Measurements from ENCODE around the gene ATAD2B.
"Not testable (repeated sequence)": the region's sequence is repeated elsewhere in the genome, so short reads cannot be mapped to it uniquely, and the experiment has no call there.

Gene ATAD2B

DNA sequence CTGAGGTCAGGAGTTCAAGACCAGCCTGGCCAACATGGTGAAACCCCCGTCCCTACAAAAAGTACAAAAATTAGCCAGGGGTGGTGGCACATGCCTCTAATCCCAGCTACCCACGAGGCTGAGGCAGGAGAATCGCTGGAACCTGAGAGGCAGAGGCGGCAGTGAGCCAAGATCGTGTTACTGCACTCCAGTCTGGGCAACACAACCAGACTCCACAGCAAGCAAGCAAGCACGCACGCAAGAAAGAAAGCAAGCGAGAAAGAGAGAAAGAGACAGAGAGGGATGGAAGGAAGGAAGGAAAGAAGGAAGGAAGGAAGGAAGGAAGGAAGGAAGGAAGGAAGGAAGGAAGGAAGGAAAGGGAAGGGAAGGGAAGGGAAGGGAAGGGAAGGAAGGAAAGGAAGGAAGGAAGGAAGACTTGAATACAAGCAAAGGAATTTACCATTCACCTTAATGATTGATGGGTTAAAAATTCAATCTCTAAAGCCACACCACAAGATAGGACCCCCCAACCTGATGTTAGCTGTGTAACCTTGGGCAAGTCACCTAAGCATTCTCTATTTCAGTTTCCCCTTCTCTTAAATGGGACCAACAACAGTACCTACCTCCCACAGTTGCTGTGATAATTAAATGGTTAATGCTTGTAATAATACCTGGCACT is 181.7 kb downstream of the ATAD2B start:
- TF ChIP-seq ZNF274 (IDR thresholded peaks at IDR 0.05; ENCODE audit: low read depth, low read length): no peak
- H3K4me3 ChIP-seq (ENCODE audit: low read length): no peak overlapping the region

- H3K4me3 ChIP-seq (ENCODE audit: low read length): not testable (repeated sequence)
Measured at GRCh38 chr2:23736783-23737182, 190.1 kb downstream of the ATAD2B start.

DNA sequence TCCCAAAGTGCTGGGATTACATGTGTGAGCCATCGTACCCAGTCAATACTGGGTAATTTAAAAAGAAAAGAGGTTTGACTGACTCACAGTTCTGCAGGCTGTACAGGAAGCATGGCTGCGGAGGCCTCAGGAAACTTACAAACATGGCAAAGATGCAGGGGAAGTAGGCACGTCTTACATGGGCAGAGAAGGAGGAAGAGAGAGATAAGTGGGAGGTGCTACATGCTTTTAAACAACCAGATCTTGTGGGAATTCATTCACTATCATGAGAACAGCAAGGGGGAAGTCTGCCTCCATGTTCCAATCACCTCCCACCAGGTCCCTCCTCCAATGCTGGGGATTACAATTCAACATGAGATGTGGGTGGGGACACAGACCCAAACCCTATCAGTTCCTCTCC is 192.5 kb downstream of the ATAD2B start:
- H3K4me3 ChIP-seq (ENCODE audit: low read length): no peak overlapping the region
- TF ChIP-seq ZNF274 (IDR thresholded peaks at IDR 0.05; ENCODE audit: low read depth, low read length): no peak

- not testable (repeated sequence) for H3K4me3 ChIP-seq (ENCODE audit: low read length)
Measured at GRCh38 chr2:23723029-23723428, 203.9 kb downstream of the ATAD2B start.

GRCh38 chr2:23722255-23722654 is 204.7 kb downstream of the ATAD2B start:
- H3K4me3 ChIP-seq (ENCODE audit: low read length): no peak overlapping the region
- TF ChIP-seq ZNF274 (IDR thresholded peaks at IDR 0.05; ENCODE audit: low read depth, low read length): no peak

GRCh38 chr2:23721454-23721826 is 205.5 kb downstream of the ATAD2B start:
- TF ChIP-seq ZNF274 (IDR thresholded peaks at IDR 0.05; ENCODE audit: low read depth, low read length): no peak

DNA sequence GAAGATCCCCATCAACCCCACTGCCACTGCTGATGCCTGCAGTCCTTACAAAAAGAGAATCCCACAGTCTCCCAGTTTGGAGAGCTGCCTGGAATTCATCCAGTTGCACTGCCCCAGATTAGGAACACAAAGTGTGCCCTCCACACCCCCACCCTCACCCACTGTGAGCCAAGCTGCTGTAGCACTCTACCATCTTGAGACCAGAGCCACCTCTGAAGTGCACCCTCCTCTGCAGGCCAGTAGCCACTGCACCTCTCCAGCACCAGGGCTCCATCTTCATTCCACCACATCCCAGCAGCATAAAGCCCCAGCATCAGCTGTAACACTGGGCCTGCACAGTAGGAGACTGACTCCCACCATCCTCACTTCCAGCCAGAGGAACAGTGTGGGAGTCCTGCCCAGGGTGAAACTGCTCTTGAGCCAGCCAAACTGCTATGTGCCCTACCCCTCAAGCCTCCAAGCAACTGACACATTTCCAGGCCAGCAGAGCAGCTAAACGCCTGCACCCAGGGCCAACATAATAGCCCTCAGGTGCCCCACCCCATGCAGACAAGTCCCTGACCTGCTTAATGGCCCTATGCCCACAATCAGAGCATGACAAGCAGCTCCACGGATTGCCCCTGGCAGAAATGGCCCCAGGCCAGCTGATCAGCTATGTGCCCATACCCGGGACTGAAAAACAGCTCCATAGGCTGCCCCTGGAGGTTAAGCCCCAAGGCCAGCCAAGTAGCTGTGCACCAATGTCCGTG is 206.0 kb downstream of the ATAD2B start:
- H3K4me3 ChIP-seq (ENCODE audit: low read length): no peak overlapping the region
- no peak for TF ChIP-seq ZNF274 (IDR thresholded peaks at IDR 0.05; ENCODE audit: low read depth, low read length)

More at GRCh38 chr2:23721454-23721826, 205.5 kb downstream of the ATAD2B start:
- H3K4me3 ChIP-seq (ENCODE audit: low read length): no peak overlapping the region

DNA sequence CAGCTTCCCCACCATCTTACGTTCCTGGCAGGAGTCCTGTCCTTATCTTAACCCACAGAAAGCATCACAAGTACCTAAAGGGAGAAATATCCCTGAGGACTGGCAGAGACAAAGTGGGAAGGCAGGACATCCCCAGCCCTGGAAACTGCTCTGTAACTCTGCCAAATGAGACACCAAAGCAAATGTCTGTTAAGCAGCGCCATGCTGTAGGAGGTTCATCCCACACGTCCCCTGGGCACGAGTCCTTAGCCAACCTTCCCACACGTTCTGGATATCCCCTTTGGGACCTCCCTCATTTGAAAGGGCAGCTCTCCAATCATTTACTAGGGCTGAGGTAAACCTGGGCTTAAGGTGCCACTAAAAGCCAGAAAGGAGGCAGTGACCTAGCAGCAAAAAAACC is 207.2 kb downstream of the ATAD2B start:
- H3K4me3 ChIP-seq (ENCODE audit: low read length): no peak overlapping the region
- no peak for TF ChIP-seq ZNF274 (IDR thresholded peaks at IDR 0.05; ENCODE audit: low read depth, low read length)

DNA sequence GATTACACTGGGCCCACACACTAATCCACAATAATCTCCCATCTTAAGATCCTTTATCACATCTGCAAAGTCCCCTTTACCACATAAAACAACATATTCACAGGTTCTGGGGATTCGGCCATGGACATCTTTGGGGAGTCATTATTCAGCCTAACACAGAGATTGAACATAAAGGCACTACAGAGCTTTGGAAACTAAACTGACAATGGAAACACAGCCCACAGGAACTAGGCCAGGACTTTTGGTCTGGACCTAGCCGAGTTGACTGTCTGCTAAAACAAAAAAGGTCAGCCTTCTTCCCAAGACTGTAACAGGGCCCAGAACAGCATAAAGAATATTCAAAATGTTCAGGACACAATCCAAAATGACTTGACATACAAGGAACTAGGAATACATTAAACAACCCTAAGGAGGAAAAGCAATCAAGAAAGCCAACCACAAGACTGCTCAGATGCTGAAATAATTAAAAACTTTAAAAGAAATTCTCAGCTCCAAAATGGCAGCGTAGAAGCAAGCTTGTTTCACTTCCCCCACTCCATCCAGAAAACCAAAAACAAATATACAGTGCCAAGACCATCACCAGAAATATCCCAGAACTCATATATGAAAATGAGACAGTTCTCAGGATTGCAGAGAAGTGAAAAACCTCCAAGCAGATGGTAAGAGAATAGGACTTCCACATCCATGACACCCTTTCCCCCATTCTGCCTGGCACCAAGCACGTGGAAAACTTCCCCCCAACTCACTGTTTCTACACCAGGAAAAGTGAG is 207.8 kb downstream of the ATAD2B start:
- H3K4me3 ChIP-seq (ENCODE audit: low read length): no peak overlapping the region
- no peak for TF ChIP-seq ZNF274 (IDR thresholded peaks at IDR 0.05; ENCODE audit: low read depth, low read length)

DNA sequence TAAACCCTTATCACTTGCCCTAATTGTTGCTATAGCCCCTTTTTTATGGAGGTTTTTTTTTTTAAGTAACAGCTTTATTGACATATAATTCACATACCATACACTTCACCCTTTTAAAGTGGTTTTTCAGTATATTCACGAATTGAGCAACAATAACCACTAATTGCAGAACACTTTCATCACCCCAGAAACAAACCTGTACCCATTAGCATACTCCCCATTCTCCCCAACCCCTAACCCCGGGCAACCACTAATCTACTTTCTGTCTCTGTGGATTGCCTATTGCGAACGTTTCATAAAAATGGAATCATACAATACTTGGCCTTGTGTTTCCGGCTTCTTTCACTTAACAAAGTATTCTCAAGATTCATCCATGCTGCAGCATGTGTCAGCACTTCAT is 213.6 kb downstream of the ATAD2B start:
- no peak for TF ChIP-seq ZNF274 (IDR thresholded peaks at IDR 0.05; ENCODE audit: low read depth, low read length)
- no peak overlapping the region for H3K4me3 ChIP-seq (ENCODE audit: low read length)

DNA sequence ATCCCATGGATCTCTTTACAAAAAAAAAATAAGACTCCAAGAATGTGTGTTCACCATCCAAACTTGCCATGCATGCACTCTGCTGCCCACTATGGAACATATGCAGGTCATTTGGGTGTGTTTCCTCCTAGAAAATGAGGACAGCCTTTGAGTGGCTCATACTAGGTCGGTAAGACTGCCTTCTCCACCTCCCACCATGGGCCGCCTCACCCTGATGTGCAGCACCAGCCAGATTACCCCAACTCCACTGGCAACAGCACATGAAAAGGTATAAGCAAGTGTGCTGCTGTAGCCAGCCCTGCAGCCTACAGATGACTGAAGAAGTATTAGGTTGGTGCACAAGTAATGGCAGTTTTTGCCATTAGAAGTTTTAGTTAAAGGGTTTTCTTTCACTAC is 214.2 kb downstream of the ATAD2B start:
- no peak for TF ChIP-seq ZNF274 (IDR thresholded peaks at IDR 0.05; ENCODE audit: low read depth, low read length)
- no peak overlapping the region for H3K4me3 ChIP-seq (ENCODE audit: low read length)

DNA sequence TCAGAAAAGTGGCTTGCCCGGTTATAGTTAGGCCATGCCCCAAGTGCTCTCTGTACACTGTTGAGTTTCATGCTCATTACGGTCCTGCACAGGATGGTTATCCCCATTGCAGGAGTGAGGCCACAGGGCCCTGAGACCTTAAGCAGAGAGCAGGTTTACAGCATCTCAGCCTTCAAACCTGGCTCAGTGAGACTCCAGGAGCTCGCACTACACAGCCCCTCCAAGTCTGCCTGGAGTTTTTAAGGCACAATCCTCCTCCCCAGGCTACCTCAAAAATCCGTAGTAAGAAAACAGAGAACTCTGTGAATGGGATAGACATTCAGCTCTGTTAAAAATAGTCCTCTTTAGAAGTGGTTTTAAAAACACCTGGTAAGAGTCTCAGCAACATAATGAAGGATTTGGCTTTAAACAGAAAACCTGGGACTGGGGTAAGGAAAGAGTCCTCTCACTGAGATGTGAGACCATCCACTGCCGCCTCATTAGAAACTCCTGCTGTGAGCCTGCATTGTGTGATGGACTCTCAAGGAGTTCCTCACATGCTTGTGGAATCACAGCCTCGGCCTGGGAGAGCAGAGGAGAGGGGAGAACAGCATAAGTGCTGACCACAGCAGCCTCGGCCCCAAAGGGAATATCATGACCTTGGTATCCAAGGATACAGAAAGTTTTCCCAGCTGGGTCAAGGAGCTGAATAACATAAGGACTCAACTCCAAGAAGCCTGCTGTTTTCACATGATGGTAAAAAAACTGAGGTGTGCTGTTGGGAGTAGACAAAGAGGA is 214.8 kb downstream of the ATAD2B start:
- TF ChIP-seq ZNF274 (IDR thresholded peaks at IDR 0.05; ENCODE audit: low read depth, low read length): no peak

GRCh38 chr2:23709311-23709710 is 217.6 kb downstream of the ATAD2B start:
- no peak for TF ChIP-seq ZNF274 (IDR thresholded peaks at IDR 0.05; ENCODE audit: low read depth, low read length)
- H3K4me3 ChIP-seq (ENCODE audit: low read length): no peak overlapping the region

More for the DNA sequence above, 214.8 kb downstream of the ATAD2B start:
- no peak overlapping the region for H3K4me3 ChIP-seq (ENCODE audit: low read length)

- no peak for TF ChIP-seq ZNF274 (IDR thresholded peaks at IDR 0.05; ENCODE audit: low read depth, low read length)
- no peak overlapping the region for H3K4me3 ChIP-seq (ENCODE audit: low read length)
Measured at GRCh38 chr2:23708771-23709170, 218.2 kb downstream of the ATAD2B start.

Data from GM08714 (cell line).